ENCODE measurements around the gene KDM4C. TPM values are rescaled to one million over a fixed set of nuclear protein-coding genes. Genes with fewer than 3 reads are reported as not detected.

Gene KDM4C
- total RNA-seq, 1 donor from 2014 or later: 18.2 TPM

- H3K4me3 Mint-ChIP-seq (ENCODE audit: unreplicated experiment): no peak overlapping the region
- Histone ChIP-seq H4K20me1 (ENCODE audit: insufficient read depth, low read length) (no peaks in the 10 kb centered on the region), H2AFZ (ENCODE audit: low read depth, low read length) (no peak overlapping the region), H3K4me1 (ENCODE audit: insufficient read depth, low read length) (peaks cover 18% of the 10 kb centered on the region), H3K4me3 (ENCODE audit: insufficient read depth, low read depth, low read length) (no peak overlapping the region), H3K79me2 (ENCODE audit: insufficient read depth, low read length) (no peaks in the 10 kb centered on the region), H3K4me2 (ENCODE audit: low read length) (no peak overlapping the region), H3K9ac (ENCODE audit: low read length) (no peak overlapping the region), H3K27ac (ENCODE audit: low read depth, low read length) (no peak overlapping the region), H3K9me3 (ENCODE audit: insufficient read depth, low read depth, low read length) (no peaks in the 10 kb centered on the region), H3K36me3 (ENCODE audit: insufficient read depth, low read length) (no peaks in the 10 kb centered on the region), H3K27me3 (ENCODE audit: insufficient read depth, low read length) (no peaks in the 10 kb centered on the region)
- no peak for TF ChIP-seq CTCF (IDR thresholded peaks at IDR 0.05; ENCODE audit: insufficient read depth, low read depth, low read length)
- no peak for TF ChIP-seq EZH2 (IDR thresholded peaks at IDR 0.05; ENCODE audit: insufficient read depth, low read length)
- FAIRE-seq: no peak
- DNase-seq (ENCODE audit: low read depth): no peak
- no peaks in the 10 kb centered on the region for H3K9me3 Mint-ChIP-seq (ENCODE audit: unreplicated experiment)
- no peaks in the 10 kb centered on the region for H3K27me3 Mint-ChIP-seq (ENCODE audit: low read depth, unreplicated experiment)
- H3K27ac Mint-ChIP-seq (ENCODE audit: unreplicated experiment): no peak overlapping the region
- H3K36me3 Mint-ChIP-seq (ENCODE audit: low read depth, unreplicated experiment): no peaks in the 10 kb centered on the region
- peaks cover 31% of the 10 kb centered on the region for H3K4me1 Mint-ChIP-seq (ENCODE audit: low read depth, unreplicated experiment)
Measured at GRCh38 chr9:6928863-6929262, 171.1 kb downstream of the KDM4C start.

GRCh38 chr9:6929441-6930215 lies 171.9 kb downstream of the KDM4C start:
- H3K27ac ChIP-seq (ENCODE audit: low read depth, low read length): no peak overlapping the region
- H3K27me3 Mint-ChIP-seq (ENCODE audit: low read depth, unreplicated experiment): no peaks in the 10 kb centered on the region
- FAIRE-seq (no peak), DNase-seq (ENCODE audit: low read depth) (no peak)
- H3K36me3 ChIP-seq (ENCODE audit: insufficient read depth, low read length): no peaks in the 10 kb centered on the region
- peaks cover 31% of the 10 kb centered on the region for H3K4me1 Mint-ChIP-seq (ENCODE audit: low read depth, unreplicated experiment)
- H3K27ac Mint-ChIP-seq (ENCODE audit: unreplicated experiment): peak overlapping the region; percentile 73
- H3K4me3 ChIP-seq (ENCODE audit: insufficient read depth, low read depth, low read length): no peak overlapping the region
- no peaks in the 10 kb centered on the region for H3K79me2 ChIP-seq (ENCODE audit: insufficient read depth, low read length)
- TF ChIP-seq CTCF (IDR thresholded peaks at IDR 0.05; ENCODE audit: insufficient read depth, low read depth, low read length): no peak
- no peak for TF ChIP-seq EZH2 (IDR thresholded peaks at IDR 0.05; ENCODE audit: insufficient read depth, low read length)
- no peaks in the 10 kb centered on the region for H3K9me3 Mint-ChIP-seq (ENCODE audit: unreplicated experiment)
- peaks cover 18% of the 10 kb centered on the region for H3K4me1 ChIP-seq (ENCODE audit: insufficient read depth, low read length)
- H3K27me3 ChIP-seq (ENCODE audit: insufficient read depth, low read length): no peaks in the 10 kb centered on the region
- no peaks in the 10 kb centered on the region for H4K20me1 ChIP-seq (ENCODE audit: insufficient read depth, low read length)
- H3K4me2 ChIP-seq (ENCODE audit: low read length): no peak overlapping the region
- peak overlapping the region; percentile 7 for H3K4me3 Mint-ChIP-seq (ENCODE audit: unreplicated experiment)
- H3K36me3 Mint-ChIP-seq (ENCODE audit: low read depth, unreplicated experiment): no peaks in the 10 kb centered on the region
- H3K9me3 ChIP-seq (ENCODE audit: insufficient read depth, low read depth, low read length): no peaks in the 10 kb centered on the region
- no peak overlapping the region for H3K9ac ChIP-seq (ENCODE audit: low read length)
- H2AFZ ChIP-seq (ENCODE audit: low read depth, low read length): no peak overlapping the region

GRCh38 chr9:6930827-6931226 lies 173.1 kb downstream of the KDM4C start:
- Mint-ChIP-seq H3K4me1 (ENCODE audit: low read depth, unreplicated experiment) (peaks cover 31% of the 10 kb centered on the region), H3K27me3 (ENCODE audit: low read depth, unreplicated experiment) (no peaks in the 10 kb centered on the region), H3K4me3 (ENCODE audit: unreplicated experiment) (no peak overlapping the region), H3K27ac (ENCODE audit: unreplicated experiment) (peak overlapping the region; percentile 21), H3K9me3 (ENCODE audit: unreplicated experiment) (no peaks in the 10 kb centered on the region), H3K36me3 (ENCODE audit: low read depth, unreplicated experiment) (no peaks in the 10 kb centered on the region)
- H3K27ac ChIP-seq (ENCODE audit: low read depth, low read length): peak overlapping the region; percentile 27
- H3K4me1 ChIP-seq (ENCODE audit: insufficient read depth, low read length): peaks cover 18% of the 10 kb centered on the region
- FAIRE-seq (no peak), DNase-seq (ENCODE audit: low read depth) (peak; percentile 80)
- H4K20me1 ChIP-seq (ENCODE audit: insufficient read depth, low read length): no peaks in the 10 kb centered on the region
- H2AFZ ChIP-seq (ENCODE audit: low read depth, low read length): no peak overlapping the region
- TF ChIP-seq CTCF (IDR thresholded peaks at IDR 0.05; ENCODE audit: insufficient read depth, low read depth, low read length) (no peak), EZH2 (IDR thresholded peaks at IDR 0.05; ENCODE audit: insufficient read depth, low read length) (no peak)
- H3K9ac ChIP-seq (ENCODE audit: low read length): no peak overlapping the region
- H3K4me2 ChIP-seq (ENCODE audit: low read length): peak overlapping the region; percentile 30
- H3K36me3 ChIP-seq (ENCODE audit: insufficient read depth, low read length): no peaks in the 10 kb centered on the region
- H3K27me3 ChIP-seq (ENCODE audit: insufficient read depth, low read length): no peaks in the 10 kb centered on the region
- no peaks in the 10 kb centered on the region for H3K79me2 ChIP-seq (ENCODE audit: insufficient read depth, low read length)
- H3K9me3 ChIP-seq (ENCODE audit: insufficient read depth, low read depth, low read length): no peaks in the 10 kb centered on the region
- no peak overlapping the region for H3K4me3 ChIP-seq (ENCODE audit: insufficient read depth, low read depth, low read length)
